Brain pericyte (primary cell): ENCODE data around the gene PDE8B.
A peak's percentile ranks its signal among the peaks of the same experiment; 100 is the strongest.
"Not testable (repeated sequence)": the region's sequence is repeated elsewhere in the genome, so short reads cannot be mapped to it uniquely, and the experiment has no call there.

ENCODE experiments used
- DNase-seq: peaks from one replicate; pipeline ENCODE4 v3.0.0-alpha.2; 2012; ENCODE audit warnings: low read depth, low spot score

The PDE8B gene

GRCh38 chr5:77358255-77359205, 148.1 kb downstream of the PDE8B start:
- DNase-seq = no peak

- no peak for DNase-seq
Observed at GRCh38 chr5:77359231-77359630, 148.8 kb downstream of the PDE8B start.

DNA sequence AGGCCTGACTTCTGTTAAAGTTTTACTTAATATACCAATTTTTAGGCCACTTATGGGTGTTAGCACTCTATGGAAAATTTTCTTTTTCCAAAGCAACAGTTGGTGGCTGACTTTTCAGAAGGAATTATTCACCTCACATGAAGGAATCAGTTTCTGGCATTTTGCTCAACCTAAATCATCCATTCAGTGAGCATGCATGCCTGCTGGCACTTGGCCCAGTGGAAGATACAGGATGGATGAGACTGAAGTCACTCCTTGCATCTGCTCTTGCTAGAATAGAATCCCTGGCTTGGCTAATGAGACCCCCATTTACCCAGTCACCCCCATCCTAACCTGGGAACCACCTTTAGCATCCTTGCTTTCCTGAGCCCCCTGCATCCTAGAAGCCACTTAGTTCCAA, 149.9 kb downstream of the PDE8B start:
- no peak for DNase-seq

- no peak for DNase-seq
Observed at GRCh38 chr5:77360973-77361372, 150.5 kb downstream of the PDE8B start.

GRCh38 chr5:77366717-77367500, 156.4 kb downstream of the PDE8B start:
- no peak for DNase-seq

GRCh38 chr5:77367741-77368140, 157.3 kb downstream of the PDE8B start:
- no peak for DNase-seq

- no peak for DNase-seq
Observed at GRCh38 chr5:77368367-77368766, 157.9 kb downstream of the PDE8B start.

- DNase-seq = peak; percentile 74
Observed at GRCh38 chr5:77369566-77369965, 159.1 kb downstream of the PDE8B start.

DNA sequence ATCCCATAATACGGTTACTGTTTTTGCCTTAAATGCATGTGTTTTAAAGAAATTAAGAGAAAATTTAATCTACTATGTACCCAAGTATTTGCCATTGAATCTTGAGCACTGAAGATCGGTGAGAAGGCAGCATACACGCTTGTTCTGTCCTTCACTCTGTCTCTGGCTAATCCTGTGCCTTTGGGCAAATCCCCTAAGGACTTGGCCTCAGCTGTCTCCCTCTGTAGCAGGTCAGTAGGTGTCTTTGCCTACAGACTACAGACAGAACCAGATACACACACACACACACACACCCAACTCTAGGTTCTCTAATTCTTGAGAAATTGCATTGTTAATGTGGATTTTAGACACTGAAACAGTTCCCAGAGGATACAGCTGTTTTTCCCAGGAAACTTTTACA, 164.2 kb downstream of the PDE8B start:
- DNase-seq = no peak

GRCh38 chr5:77376609-77377300, 166.3 kb downstream of the PDE8B start:
- no peak for DNase-seq

DNA sequence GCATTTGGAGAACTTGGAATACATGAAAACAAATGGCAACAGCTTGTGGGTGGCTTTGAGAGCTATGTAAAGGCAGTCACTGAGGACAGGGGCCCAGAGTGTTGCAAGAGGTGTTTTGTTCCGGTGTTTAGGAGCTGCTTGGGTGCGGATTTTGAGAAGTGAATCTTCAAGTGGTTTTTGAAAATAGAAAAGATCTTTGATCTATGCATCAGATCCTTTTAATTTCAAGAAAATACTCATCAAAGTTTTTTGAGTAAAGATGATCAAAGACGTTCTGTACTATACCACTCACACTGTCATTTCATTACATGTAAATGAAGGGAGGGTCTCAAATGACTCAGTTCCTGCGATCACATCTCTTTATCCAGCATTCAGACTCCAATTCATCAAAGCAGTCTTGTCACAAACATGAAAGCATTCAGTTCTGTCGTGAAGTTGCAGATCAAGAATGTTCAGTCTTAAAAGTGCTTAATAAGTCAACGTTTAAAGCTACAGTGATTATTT, 169.1 kb downstream of the PDE8B start:
- DNase-seq = no peak

GRCh38 chr5:77380636-77381035, 170.2 kb downstream of the PDE8B start:
- DNase-seq = no peak

DNA sequence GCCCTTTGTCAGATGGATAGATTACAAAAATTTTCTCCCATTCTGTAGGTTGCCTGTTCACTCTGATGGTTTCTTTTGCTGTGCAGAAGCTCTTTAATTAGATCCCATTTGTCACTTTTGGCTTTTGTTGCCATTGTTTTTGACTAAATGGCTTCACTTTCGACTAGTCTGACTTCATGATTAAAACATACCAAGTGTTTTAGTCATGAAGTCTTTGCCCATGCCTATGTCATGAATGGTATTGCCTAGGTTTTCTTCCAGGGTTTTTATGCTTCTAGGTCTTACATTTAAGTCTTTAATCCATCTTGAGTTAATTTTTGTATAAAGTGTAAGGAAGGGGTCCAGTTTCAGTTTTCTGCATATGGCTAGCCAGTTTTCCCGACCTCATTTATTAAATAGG, 172.9 kb downstream of the PDE8B start:
- DNase-seq = not testable (repeated sequence)

DNA sequence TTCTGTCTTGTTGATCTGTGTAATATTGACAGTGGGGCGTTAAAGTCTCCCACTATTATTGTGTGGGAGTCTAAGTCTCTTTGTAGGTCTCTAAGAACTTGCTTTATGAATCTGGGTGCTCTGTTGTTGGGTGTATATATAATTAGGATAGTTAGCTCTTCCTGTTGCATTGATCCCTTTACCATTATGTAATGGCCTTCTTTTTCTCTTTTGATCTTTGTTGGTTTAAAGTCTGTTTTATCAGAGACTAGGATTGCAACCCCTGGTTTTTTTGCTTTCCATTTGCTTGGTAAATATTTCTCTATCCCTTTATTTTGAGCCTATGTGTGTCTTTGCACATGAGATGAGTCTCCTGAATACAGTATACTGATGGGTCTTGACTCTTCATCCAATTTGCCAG, 175.9 kb downstream of the PDE8B start:
- DNase-seq = not testable (repeated sequence)

DNA sequence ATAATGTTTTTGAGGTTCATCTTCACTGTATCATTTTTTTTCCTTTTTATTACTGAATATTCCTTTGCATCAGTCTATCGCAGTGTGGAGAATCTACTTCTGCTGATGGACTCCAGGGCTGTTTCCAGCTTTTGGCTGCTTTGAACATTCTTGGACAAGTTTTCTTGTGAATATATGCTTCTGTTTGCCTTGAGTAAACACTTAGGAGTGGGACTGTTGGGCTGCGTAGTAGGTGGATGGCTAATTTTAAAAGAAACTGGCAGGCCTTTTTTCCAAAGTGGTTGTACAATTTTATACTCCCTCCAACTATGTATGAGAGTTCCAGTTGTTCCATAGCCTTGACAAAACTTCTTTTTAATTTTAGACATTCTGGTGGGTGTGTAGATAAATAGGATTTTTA, 179.3 kb downstream of the PDE8B start:
- no peak for DNase-seq

GRCh38 chr5:77390221-77390620, 179.7 kb downstream of the PDE8B start:
- DNase-seq = no peak

GRCh38 chr5:77390795-77391194, 180.3 kb downstream of the PDE8B start:
- peak; percentile 43 for DNase-seq

DNA sequence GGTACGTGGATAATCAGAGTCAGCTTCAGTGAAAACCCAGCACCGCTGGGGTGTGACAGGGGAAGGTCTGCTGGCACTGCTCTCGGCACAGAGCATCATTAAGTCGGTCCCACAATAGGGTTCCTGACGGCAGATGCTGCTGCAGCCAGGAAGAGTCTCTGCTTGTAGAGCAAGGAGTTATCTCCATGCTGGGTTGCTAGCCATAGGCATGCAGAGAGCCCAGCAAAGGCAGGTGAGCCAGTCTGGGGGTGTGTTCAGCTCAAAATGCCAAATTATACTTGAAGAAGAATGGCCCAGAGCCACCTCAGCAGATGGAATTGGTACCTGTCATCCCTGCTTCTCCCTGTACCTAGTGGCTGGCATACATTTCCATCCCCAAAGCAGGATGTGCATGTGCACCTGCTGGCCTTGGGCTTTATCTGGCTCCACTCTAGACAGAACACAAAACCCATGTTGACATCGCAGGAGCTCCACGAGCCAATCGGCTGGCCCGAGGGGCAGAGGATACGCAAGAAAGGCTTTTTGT, 180.8 kb downstream of the PDE8B start:
- no peak for DNase-seq

DNA sequence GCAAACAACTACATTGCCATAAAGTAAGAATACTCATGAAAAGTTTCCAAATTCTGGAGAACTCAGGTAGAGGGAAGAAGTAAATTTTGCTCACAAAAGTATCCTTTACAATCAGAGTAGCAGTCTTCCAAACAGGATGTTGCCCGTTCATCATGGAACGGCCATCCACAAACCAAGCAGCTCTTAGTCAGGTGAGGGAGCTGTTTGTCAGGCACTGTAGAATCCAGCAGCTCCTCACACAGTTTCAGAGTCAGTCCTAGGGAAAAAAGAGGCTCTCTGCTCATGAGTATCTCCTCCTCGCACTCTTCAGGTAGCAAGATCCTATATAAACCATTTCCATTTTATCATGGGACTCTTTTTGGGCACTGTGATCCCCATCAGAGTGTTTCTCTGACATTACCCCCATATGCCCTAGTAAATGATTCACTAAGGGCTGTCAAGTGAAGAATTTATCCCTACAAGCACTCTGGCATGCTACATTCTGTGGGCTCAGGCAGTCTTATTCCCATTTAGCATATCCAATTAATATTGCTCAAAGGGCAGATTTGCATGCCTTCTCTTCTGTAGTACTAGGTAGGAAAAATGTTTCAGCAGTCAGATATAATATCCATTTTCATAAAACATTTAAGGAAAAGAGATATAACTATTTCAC, 183.7 kb downstream of the PDE8B start:
- DNase-seq = no peak

DNA sequence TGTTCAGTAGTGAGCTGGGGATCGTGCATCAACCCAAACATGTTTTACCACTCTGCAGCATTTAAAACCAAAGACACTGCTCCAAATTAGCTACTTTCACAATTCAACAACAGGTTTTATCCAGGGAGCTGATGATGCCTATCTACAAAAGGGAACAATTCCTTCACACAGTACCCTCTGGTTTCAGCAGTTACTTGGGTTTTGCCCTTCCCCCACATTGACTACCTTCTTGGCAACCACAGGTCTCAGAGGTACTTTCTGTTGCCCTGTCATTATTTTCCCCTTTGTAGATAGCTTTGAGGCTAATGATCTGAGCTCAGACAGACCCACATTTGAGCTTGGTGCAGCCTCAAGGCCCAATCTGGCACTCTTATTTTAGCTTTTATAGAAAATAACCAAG, 185.5 kb downstream of the PDE8B start:
- DNase-seq = no peak

GRCh38 chr5:77397686-77398292, 187.3 kb downstream of the PDE8B start:
- DNase-seq = no peak
